Activated T-cell treated with anti-CD3 and anti-CD28 coated beads, Interleukin-2, amount 50 U/mL, for 1 hour (primary cell): ENCODE measurements around the gene CTBP2.

Experiments used
- DNase-seq: peaks from one replicate; pipeline ENCODE4 v3.0.0-alpha.2; 2020

Gene CTBP2

GRCh38 chr10:125102246-125102645, 58.1 kb downstream of the CTBP2 start:
- no peak for DNase-seq

DNA sequence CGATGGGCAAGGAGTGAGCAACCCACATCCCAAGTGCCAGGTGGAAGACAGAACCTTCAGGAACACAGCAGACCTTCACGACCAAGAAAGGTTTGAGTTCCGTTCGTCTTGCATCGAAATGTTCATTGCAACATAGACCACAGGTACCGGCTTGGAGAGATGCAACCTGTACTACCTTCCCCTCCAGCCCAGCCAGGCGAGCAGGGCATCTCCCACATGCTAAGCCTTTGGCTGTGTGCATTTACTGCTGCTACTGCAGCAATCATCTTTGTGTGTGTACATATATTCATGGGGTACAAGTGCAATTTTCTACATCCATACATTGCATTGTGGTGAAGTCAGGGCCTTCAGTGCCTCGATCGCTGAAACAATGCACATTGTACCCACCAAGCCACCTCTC, 58.8 kb downstream of the CTBP2 start:
- no peak for DNase-seq

DNA sequence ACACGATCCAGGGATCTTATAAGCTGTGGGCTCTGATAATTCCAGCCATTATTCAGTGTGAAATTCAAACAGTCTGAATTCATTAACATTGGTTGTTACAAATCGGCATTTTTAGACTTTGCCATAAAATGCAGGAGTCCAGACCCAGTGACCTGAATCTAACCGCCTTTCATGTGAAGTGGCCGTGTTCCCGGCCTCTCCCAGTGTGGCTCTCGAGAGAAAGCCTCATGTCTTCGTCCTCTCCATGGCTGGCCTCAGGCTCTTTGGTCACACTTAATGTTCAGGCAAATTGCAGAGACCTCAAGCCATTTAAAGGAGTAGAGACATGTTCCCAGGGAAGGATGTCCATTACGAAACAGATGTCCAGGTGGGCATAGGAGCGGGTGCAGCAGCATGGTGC, 59.3 kb downstream of the CTBP2 start:
- DNase-seq = no peak

GRCh38 chr10:125097409-125098070, 62.8 kb downstream of the CTBP2 start:
- DNase-seq = no peak

GRCh38 chr10:125096975-125097374, 63.4 kb downstream of the CTBP2 start:
- DNase-seq = no peak

GRCh38 chr10:125096371-125096770, 64.0 kb downstream of the CTBP2 start:
- DNase-seq = no peak

- DNase-seq = no peak
These were observed 64.6 kb downstream of the CTBP2 start for GRCh38 chr10:125095776-125096175.

DNA sequence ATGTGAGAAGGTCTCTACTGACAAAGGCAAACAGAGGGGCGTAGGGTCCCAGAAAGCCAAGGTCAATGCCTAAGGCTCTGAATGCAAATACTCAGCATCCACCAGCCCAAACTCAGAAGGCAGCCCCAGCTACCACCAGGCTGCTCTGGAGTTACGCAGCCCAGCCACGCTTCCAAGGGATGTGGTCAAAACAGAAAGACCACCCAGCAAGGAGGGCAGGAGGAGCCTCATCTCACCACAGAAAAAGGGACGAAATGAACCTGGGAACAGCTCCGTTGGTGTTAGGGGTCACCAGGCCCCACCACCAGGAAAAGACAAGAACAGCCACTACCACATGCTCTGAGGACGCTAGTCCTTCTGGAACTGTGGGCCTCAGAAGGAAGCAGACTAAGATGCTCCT, 65.1 kb downstream of the CTBP2 start:
- DNase-seq = no peak

DNA sequence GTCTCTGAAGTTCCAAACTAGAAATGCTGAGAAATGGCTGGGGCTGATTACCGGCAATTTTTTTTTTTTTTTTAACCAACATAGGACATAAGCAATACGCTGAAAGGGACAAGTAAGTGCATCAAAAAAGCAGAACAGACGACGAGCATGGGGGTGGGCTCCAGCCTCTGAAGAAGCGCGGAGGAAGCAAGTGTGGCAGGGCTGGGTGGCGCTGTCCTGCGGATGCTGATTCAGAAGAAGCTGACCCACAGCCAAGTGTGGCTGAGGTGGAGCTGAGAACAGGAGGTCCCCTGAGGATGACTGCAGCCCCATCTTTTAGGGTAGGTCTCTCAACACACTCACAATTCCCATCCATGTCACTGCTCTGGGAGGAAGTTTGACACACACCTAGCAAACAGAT, 65.6 kb downstream of the CTBP2 start:
- DNase-seq = no peak

- DNase-seq = no peak
These were observed 66.2 kb downstream of the CTBP2 start for GRCh38 chr10:125093974-125094705.

GRCh38 chr10:125093199-125093973, 67.0 kb downstream of the CTBP2 start:
- DNase-seq = no peak

DNA sequence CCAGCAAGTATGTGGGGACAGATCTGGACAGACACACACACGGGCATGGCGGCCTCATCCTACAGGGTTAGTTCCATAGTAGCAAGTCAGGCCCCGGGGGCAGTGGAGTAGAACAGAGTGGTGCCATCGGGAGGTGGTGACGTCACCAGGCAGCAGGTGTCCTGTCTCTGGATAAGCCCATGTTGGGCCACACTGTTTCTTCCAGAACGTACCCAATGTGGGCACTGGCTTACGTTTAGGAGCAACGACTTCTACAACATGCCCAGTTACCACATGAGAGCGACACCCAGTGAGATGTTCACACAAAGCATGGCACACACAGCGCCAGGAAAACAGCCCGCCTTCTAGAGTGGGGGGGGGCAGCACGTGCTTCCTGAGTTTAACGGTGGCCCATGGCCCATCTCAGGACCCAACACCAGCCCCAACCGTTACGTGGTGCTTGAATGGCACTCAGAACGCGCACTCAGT, 67.8 kb downstream of the CTBP2 start:
- DNase-seq = no peak

GRCh38 chr10:125091891-125092290, 68.5 kb downstream of the CTBP2 start:
- DNase-seq = no peak

DNA sequence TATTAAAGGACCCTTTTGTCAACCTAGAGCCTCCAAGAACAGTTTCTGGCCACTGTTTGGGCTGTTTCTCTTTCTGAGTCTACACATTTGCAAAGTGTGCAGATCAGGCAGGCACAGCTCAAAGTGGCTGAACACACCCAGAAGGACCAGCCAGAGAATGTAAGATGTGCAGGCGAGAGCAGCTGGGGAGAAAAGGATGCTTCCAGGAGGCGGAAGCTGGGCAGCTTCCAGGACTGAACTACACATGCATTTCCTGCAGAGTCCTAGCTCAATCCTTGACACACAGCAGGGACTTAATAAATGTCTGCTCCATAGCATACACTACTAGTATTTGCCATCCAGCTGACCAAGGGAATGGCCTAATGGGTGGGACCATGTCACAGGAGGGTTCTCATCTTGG, 70.9 kb downstream of the CTBP2 start:
- DNase-seq = no peak

GRCh38 chr10:125087897-125088215, 72.5 kb downstream of the CTBP2 start:
- no peak for DNase-seq

GRCh38 chr10:125087191-125087896, 73.0 kb downstream of the CTBP2 start:
- no peak for DNase-seq

GRCh38 chr10:125086691-125087090, 73.7 kb downstream of the CTBP2 start:
- DNase-seq = no peak

DNA sequence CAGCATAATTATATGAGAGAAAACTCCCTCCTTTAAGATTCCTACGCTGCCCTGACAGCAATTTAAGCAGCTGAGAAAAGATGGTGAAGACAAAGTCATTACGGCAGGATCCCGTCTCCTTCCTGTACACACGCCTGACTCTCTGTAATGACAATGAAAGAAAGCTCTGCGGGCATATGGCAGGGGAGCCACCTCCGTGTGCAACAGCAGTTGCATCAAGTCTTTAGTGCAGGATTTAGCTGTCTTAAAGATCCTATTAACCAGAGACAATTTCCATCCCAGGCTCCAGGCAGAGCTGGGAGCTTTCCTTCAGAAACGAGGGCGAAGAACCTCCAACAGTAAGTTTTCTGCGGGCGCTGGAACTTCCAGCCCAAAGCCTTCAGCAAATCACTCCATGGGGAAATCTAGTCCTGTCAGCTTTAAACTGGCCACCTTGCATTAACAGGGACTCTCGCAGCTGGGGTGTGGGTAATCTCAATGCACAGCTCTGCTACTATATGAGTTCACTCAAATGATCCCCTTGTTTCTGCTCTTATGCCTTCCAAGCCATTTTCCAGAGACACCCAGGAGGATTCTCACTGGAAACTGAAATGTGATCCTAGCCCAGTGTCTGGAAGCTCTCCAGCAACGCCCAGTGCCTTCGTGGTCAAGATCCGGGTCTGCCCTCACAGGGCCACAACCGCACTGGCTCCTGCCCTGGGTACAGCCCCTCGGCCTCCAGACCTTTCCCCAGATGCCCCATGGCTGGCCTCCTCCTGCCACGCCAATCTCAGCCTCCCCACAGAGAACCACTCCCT, 74.9 kb downstream of the CTBP2 start:
- DNase-seq = no peak

- no peak for DNase-seq
These were observed 75.6 kb downstream of the CTBP2 start for GRCh38 chr10:125084614-125085257.

DNA sequence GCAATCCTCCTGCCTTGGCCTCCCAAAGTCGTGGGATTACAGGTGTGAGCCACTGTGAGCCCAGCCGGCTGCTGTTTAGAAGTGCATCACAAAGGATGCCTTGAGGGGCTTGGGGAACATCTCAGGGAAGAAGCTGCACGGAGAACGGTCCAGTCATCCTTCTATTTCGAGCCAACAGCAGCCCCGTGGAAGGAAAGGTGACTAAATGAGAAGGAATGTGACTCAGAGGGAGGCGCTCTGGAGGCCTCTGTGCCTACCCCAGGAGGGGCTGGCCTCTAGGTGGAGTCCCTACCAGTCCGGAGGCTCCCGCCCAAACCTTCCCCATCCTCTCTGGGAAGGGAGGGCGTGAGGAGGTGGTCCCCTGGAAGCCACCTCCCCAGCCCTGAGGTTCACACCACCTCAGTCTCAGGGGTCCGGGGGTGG, 76.2 kb downstream of the CTBP2 start:
- no peak for DNase-seq

DNA sequence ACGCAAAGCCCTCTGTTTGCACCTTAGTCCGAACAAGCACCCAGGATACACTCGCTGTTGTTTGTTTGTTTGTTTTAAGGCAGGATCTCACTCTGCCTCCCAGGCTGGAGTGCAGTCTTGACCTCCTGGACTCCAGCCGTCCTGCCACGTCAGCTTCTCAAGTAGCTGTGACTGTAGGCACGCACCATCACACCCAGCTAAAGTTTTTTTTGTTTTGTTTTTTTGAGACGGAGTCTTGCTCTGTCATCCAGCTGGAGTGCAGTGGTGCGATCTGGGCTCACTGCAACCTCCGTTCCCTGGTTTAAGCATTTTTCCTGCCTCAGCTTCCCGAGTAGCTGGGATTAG, 76.8 kb downstream of the CTBP2 start:
- no peak for DNase-seq
